ENCODE data around the gene KCNAB2.

- TF ChIP-seq CTCF (IDR thresholded peaks at IDR 0.05; ENCODE audit: low read length): no peak
- no peak for TF ChIP-seq EZH2 (optimal IDR thresholded peaks at IDR 0.05; ENCODE audit: low read depth, low read length)
- no peak for TF ChIP-seq EZH2phosphoT487 (IDR thresholded peaks at IDR 0.05; ENCODE audit: low read length)
Observed at GRCh38 chr1:6099787-6100765, 54.4 kb downstream of the KCNAB2 start.

Measured in MM.1S (cell line).